ENCODE data around the gene ZDHHC24.

- TF ChIP-seq CTCF (IDR thresholded peaks at IDR 0.05 in 4 of 5, conservative IDR thresholded peaks at IDR 0.05 in 1 of 5) (no peak), POLR2A (IDR thresholded peaks at IDR 0.05) (no peak)
Observed at GRCh38 chr11:66494458-66494857, 51.4 kb downstream of the ZDHHC24 start.
